K562 (cell line): ENCODE results near the gene PMPCA. TPM values are rescaled to one million over a fixed set of nuclear protein-coding genes. Genes with fewer than 3 reads are reported as not detected.

Experiments
- BCL6 ChIP-seq: fragments of 250-450 bp; sonication (Bioruptor Pico); IDR thresholded peaks from 2 replicates; pipeline ENCODE4 v1.4.0; 2020
- BRCA1 ChIP-seq, 2 experiments: fragments of 450-650 bp in 1 of 2; sonication (generic) in 1 of 2; formaldehyde crosslinking in 1 of 2; IDR thresholded peaks; 2 replicates each; pipeline versions ENCODE4 v1.5.0 to v1.6.1; 2017 to 2020; ENCODE audit warnings: mild to moderate bottlenecking in 1 of 2, missing genetic modification reagents in 1 of 2
- DNMT1 ChIP-seq: fragments of 450-650 bp; IDR thresholded peaks from 2 replicates; pipeline ENCODE4 v1.6.1; 2016; ENCODE audit warnings: antibody characterized with exemption, mild to moderate bottlenecking
- GATAD2B ChIP-seq: fragments of 450-650 bp; IDR thresholded peaks from 2 replicates; pipeline ENCODE4 v1.6.1; 2017; ENCODE audit warnings: mild to moderate bottlenecking, borderline replicate concordance
- HDAC2 ChIP-seq: fragments of 450-650 bp; IDR thresholded peaks from 2 replicates; pipeline ENCODE4 v1.6.1; 2016; ENCODE audit warnings: mild to moderate bottlenecking
- MCM7 ChIP-seq, 2 experiments: fragments of 450-650 bp; IDR thresholded peaks; 2 replicates each; pipeline ENCODE4 v1.6.1; 2016 to 2018
- NBN ChIP-seq: fragments of 450-650 bp; IDR thresholded peaks from 2 replicates; pipeline ENCODE4 v1.6.1; 2016; ENCODE audit warnings: low read depth, mild to moderate bottlenecking
- POLR2AphosphoS2 ChIP-seq: IDR thresholded peaks from 2 replicates; pipeline ENCODE4 v1.6.1; 2012; ENCODE audit warnings: low read length, improper control_type of control experiment
- RHOXF2B ChIP-seq: fragments of 250-450 bp; sonication (Bioruptor Pico); conservative IDR thresholded peaks from 2 replicates; pipeline ENCODE4 v1.5.1; 2021
- SMAD4 ChIP-seq: fragments of 250-450 bp; sonication (Bioruptor Pico); conservative IDR thresholded peaks from 2 replicates; pipeline ENCODE4 v1.8.0; 2021; ENCODE audit warnings: inconsistent platforms, mild to moderate bottlenecking, moderate library complexity
- SMC3 ChIP-seq: conservative IDR thresholded peaks from 2 replicates; pipeline ENCODE4 v1.6.1; 2011; ENCODE audit warnings: low read depth, low read length, improper control_type of control experiment; ENCODE audit not compliant: insufficient read depth
- THAP7 ChIP-seq: fragments of 250-450 bp; sonication (Bioruptor Pico); IDR thresholded peaks from 2 replicates; pipeline ENCODE4 v1.5.0; 2021
- XRCC5 ChIP-seq: fragments of 200-400 bp; formaldehyde crosslinking; IDR thresholded peaks from 2 replicates; pipeline ENCODE4 v1.6.1; 2017; ENCODE audit warnings: low read depth, mild to moderate bottlenecking, low read length
- ZBTB26 ChIP-seq: fragments of 450-650 bp; formaldehyde crosslinking; IDR thresholded peaks from 2 replicates; pipeline ENCODE4 v1.4.0; 2022; ENCODE audit warnings: missing genetic modification characterization
- ZNF184 ChIP-seq: sonication (generic); formaldehyde crosslinking; IDR thresholded peaks from 2 replicates; pipeline ENCODE4 v1.5.0; 2020; ENCODE audit warnings: missing genetic modification reagents
- ZNF318 ChIP-seq, 2 experiments: fragments of 450-650 bp; IDR thresholded peaks; 2 replicates each; pipeline ENCODE4 v1.6.1; 2016; ENCODE audit warnings: mild to moderate bottlenecking in 2 of 2, borderline replicate concordance in 1 of 2, low read depth in 1 of 2, moderate library complexity in 1 of 2
- ZNF696 ChIP-seq: fragments of 250-450 bp; sonication (Bioruptor Pico); conservative IDR thresholded peaks from 2 replicates; pipeline ENCODE4 v1.4.0; 2020; ENCODE audit warnings: mild to moderate bottlenecking, moderate library complexity
- ZNF699 ChIP-seq: fragments of 250-450 bp; sonication (Bioruptor Pico); IDR thresholded peaks from 2 replicates; pipeline ENCODE4 v1.8.0; 2021; ENCODE audit warnings: mild to moderate bottlenecking, moderate library complexity; ENCODE audit not compliant: insufficient replicate concordance
- ZNF778 ChIP-seq: fragments of 450-650 bp; formaldehyde crosslinking; IDR thresholded peaks from 2 replicates; pipeline ENCODE4 v1.4.0; 2020; ENCODE audit warnings: mild to moderate bottlenecking, moderate library complexity
- polyA plus RNA-seq, 8 experiments: library from polyadenylated mRNA; depleted of rRNA in 4 of 8; stranded (reverse) in 5 of 8; unstranded in 3 of 8; fragments of >200 nt; fragmentation: Nextera tagmentation in 2 of 8; fragmentation: Illumina TruSeq in 1 of 8; extraction: Ambion mirVana in 2 of 8; extraction: Trizol in 1 of 8; gene quantifications; 2 replicates each; pipeline versions ENCODE4 v1.2.1 to v1.2.3, GENCODE V29; 2011 to 2014; ENCODE audit warnings: inconsistent platforms in 1 of 8, missing spikeins in 1 of 8
- total RNA-seq, 7 experiments: library from RNA; depleted of rRNA in 6 of 7; stranded (reverse); fragments of >200 nt in 6 of 7; fragmentation: Illumina TruSeq in 2 of 7; extraction: Trizol in 2 of 7; gene quantifications; 2 replicates each; pipeline versions ENCODE4 v1.2.1 to v1.2.3, GENCODE V29; 2011 to 2021; ENCODE audit warnings: low replicate concordance in 1 of 7

Gene PMPCA
- total and polyA plus RNA-seq, 9 of the 15 experiments (the other 6 are each of a cell fraction or from before 2014, with no cell fraction given), result 23.9 to 143 (median 86.6) TPM

- TF ChIP-seq NBN, result no peak
- TF ChIP-seq BCL6, result no peak
- no peak for TF ChIP-seq SMC3
- no peak for TF ChIP-seq ZNF696 (CRISPR knock-in tag)
- TF ChIP-seq HDAC2, result no peak
- no peak for TF ChIP-seq RHOXF2B (CRISPR knock-in tag)
- no peak for TF ChIP-seq ZNF778
- no peak for TF ChIP-seq ZBTB26 (CRISPR knock-in tag)
- TF ChIP-seq SMAD4, result no peak
- TF ChIP-seq ZNF318 (IDR thresholded peaks at IDR 0.05; ENCODE audit: borderline replicate concordance in 1 of 2, low read depth in 1 of 2), result no peak
- TF ChIP-seq POLR2AphosphoS2, result peak; percentile 93
- TF ChIP-seq GATAD2B, result peak; percentile 58; the same call in 1 of the 2 replicates
- no peak for TF ChIP-seq DNMT1
- TF ChIP-seq ZNF699 (CRISPR knock-in tag), result no peak
- no peak for TF ChIP-seq XRCC5
- TF ChIP-seq BRCA1 (IDR thresholded peaks at IDR 0.05), result no peak
- no peak for TF ChIP-seq BRCA1 (CRISPR knock-in tag; IDR thresholded peaks at IDR 0.05)
- no peak for TF ChIP-seq ZNF184 (CRISPR knock-in tag)
- no peak for TF ChIP-seq MCM7 (IDR thresholded peaks at IDR 0.05)
- no peak; the same call in 1 of the 2 replicates for TF ChIP-seq THAP7 (CRISPR knock-in tag)
These were observed 29.3 kb downstream of the PMPCA start, which contains the start of gene INPP5E (continued) for GRCh38 chr9:136439481-136440408.
